ENCODE measurements around the gene PDSS2.

Gene PDSS2

DNA sequence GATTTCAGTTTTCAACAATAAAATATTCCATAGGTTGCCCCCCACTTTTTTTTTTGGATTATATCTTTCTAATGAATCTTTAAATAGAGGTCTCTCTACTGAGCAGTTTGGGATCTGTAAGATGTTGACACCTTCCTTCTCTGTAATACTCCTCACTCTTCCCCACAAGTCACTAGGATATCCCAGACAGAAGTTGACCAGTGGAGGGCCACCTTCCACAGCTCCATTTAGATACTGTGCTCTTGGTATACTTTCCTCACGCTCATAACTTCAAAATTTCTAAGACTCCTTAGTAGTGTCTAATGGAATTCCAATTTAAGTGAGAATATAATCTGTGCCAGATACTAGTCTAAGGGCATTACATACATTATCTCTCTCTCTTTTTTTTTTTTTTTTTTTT is 185.1 kb downstream of the PDSS2 start:
- H3F3A ChIP-seq (ENCODE audit: insufficient read depth) = no peaks in the 10 kb centered on the region
- no peaks in the 10 kb centered on the region for H3K9me3 ChIP-seq (ENCODE audit: insufficient read depth, low read length)
- H3K27ac ChIP-seq (ENCODE audit: low read depth, low read length) = no peak overlapping the region
- TF ChIP-seq EZH2phosphoT487 (conservative IDR thresholded peaks at IDR 0.05; ENCODE audit: low read length) = no peak
- TF ChIP-seq, protein P1, sequence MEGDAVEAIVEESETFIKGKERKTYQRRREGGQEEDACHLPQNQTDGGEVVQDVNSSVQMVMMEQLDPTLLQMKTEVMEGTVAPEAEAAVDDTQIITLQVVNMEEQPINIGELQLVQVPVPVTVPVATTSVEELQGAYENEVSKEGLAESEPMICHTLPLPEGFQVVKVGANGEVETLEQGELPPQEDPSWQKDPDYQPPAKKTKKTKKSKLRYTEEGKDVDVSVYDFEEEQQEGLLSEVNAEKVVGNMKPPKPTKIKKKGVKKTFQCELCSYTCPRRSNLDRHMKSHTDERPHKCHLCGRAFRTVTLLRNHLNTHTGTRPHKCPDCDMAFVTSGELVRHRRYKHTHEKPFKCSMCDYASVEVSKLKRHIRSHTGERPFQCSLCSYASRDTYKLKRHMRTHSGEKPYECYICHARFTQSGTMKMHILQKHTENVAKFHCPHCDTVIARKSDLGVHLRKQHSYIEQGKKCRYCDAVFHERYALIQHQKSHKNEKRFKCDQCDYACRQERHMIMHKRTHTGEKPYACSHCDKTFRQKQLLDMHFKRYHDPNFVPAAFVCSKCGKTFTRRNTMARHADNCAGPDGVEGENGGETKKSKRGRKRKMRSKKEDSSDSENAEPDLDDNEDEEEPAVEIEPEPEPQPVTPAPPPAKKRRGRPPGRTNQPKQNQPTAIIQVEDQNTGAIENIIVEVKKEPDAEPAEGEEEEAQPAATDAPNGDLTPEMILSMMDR (IDR thresholded peaks at IDR 0.05; ENCODE audit: insufficient read depth, low read length, poor library complexity, severe bottlenecking) = no peak
- no peaks in the 10 kb centered on the region for H3K36me3 ChIP-seq (ENCODE audit: low read length)
- H3K9me2 ChIP-seq (replicated peaks; ENCODE audit: insufficient read depth, low read length) = no peaks in the 10 kb centered on the region
- H3K79me2 ChIP-seq (ENCODE audit: insufficient read depth, low read length) = no peaks in the 10 kb centered on the region
- H3K4me3 ChIP-seq (ENCODE audit: insufficient read depth, low read length, poor library complexity, severe bottlenecking) = no peak overlapping the region
- H3K27me3 ChIP-seq (ENCODE audit: low read length) = no peaks in the 10 kb centered on the region
- no peak overlapping the region for H2AFZ ChIP-seq (ENCODE audit: low read depth, low read length, severe bottlenecking)
- H3K4me2 ChIP-seq (ENCODE audit: low read depth, low read length, poor library complexity, severe bottlenecking) = no peak overlapping the region
- H3K9ac ChIP-seq (ENCODE audit: low read length) = no peak overlapping the region
- no peaks in the 10 kb centered on the region for H4K20me1 ChIP-seq (ENCODE audit: low read depth, low read length)

DNA sequence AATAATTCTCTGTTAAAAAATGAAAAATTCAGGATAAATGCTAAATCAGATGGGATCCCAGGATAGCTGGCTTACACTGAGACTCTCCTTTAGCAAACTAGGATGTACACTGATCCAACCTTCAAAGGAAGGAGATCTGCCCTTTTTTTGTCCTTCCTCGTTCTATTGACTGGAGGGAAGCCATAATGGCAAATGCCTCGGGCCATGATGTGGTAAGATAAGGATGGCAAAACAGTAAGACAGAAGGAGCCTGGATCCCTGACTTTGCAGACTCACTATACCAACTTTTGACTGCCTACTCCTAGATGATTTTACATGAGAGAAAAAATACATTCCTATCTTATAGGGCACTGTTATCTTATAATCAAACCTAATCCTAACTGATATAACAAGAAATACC is 187.1 kb downstream of the PDSS2 start:
- H4K20me1 ChIP-seq (ENCODE audit: low read depth, low read length) = no peaks in the 10 kb centered on the region
- H3K4me3 ChIP-seq (ENCODE audit: insufficient read depth, low read length, poor library complexity, severe bottlenecking) = no peak overlapping the region
- H3K9ac ChIP-seq (ENCODE audit: low read length) = no peak overlapping the region
- TF ChIP-seq EZH2phosphoT487 (conservative IDR thresholded peaks at IDR 0.05; ENCODE audit: low read length) = no peak
- TF ChIP-seq, protein P1 (IDR thresholded peaks at IDR 0.05; ENCODE audit: insufficient read depth, low read length, poor library complexity, severe bottlenecking) = no peak
- H3F3A ChIP-seq (ENCODE audit: insufficient read depth) = no peaks in the 10 kb centered on the region
- no peaks in the 10 kb centered on the region for H3K27me3 ChIP-seq (ENCODE audit: low read length)
- H3K79me2 ChIP-seq (ENCODE audit: insufficient read depth, low read length) = no peaks in the 10 kb centered on the region
- no peaks in the 10 kb centered on the region for H3K9me3 ChIP-seq (ENCODE audit: insufficient read depth, low read length)
- no peaks in the 10 kb centered on the region for H3K36me3 ChIP-seq (ENCODE audit: low read length)
- no peaks in the 10 kb centered on the region for H3K9me2 ChIP-seq (replicated peaks; ENCODE audit: insufficient read depth, low read length)
- no peak overlapping the region for H2AFZ ChIP-seq (ENCODE audit: low read depth, low read length, severe bottlenecking)
- H3K4me2 ChIP-seq (ENCODE audit: low read depth, low read length, poor library complexity, severe bottlenecking) = no peak overlapping the region
- H3K27ac ChIP-seq (ENCODE audit: low read depth, low read length) = no peak overlapping the region

DNA sequence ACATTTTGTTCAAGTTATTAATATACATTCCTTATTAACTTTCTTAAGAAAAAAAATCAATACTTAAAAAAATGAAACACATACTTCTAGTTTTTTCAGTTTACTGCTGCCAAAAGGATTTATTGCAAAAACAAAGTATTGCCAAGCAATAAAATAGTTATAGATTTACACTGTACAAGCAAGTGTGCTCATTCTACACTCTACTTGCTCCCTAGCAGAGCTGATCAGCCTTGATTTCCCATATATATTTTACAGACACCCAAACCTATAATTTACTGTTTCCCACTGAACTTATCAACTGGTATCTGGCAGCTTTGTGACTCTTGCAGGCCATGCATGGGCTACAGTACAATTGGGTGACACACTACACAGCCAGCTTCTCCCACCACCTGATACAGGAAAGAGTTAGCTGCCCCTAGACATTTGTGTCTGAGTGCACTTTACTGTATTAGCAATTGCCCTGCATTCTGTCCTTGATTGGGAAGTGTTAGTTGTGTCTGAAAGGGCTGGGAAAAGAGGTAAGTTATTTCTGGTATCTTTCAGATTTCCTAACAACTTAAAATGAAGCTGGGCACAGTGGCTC is 188.1 kb downstream of the PDSS2 start:
- no peaks in the 10 kb centered on the region for H3K9me2 ChIP-seq (replicated peaks; ENCODE audit: insufficient read depth, low read length)
- H3K4me3 ChIP-seq (ENCODE audit: insufficient read depth, low read length, poor library complexity, severe bottlenecking) = no peak overlapping the region
- H4K20me1 ChIP-seq (ENCODE audit: low read depth, low read length) = no peaks in the 10 kb centered on the region
- H3K79me2 ChIP-seq (ENCODE audit: insufficient read depth, low read length) = no peaks in the 10 kb centered on the region
- no peak overlapping the region for H3K9ac ChIP-seq (ENCODE audit: low read length)
- TF ChIP-seq, protein P1 (IDR thresholded peaks at IDR 0.05; ENCODE audit: insufficient read depth, low read length, poor library complexity, severe bottlenecking) = no peak
- no peak for TF ChIP-seq EZH2phosphoT487 (conservative IDR thresholded peaks at IDR 0.05; ENCODE audit: low read length)
- H3K27me3 ChIP-seq (ENCODE audit: low read length) = no peaks in the 10 kb centered on the region
- H3F3A ChIP-seq (ENCODE audit: insufficient read depth) = no peaks in the 10 kb centered on the region
- H3K9me3 ChIP-seq (ENCODE audit: insufficient read depth, low read length) = no peaks in the 10 kb centered on the region
- no peak overlapping the region for H3K4me2 ChIP-seq (ENCODE audit: low read depth, low read length, poor library complexity, severe bottlenecking)
- H3K27ac ChIP-seq (ENCODE audit: low read depth, low read length) = no peak overlapping the region
- no peaks in the 10 kb centered on the region for H3K36me3 ChIP-seq (ENCODE audit: low read length)
- H2AFZ ChIP-seq (ENCODE audit: low read depth, low read length, severe bottlenecking) = no peak overlapping the region

All from SU-DHL-6 (cell line).